Muscle of back (tissue), 11 donors: ENCODE results near the gene KCNMA1. TPM values are rescaled to one million over a fixed set of nuclear protein-coding genes. Genes with fewer than 3 reads are reported as not detected.

Experiments
- DNase-seq, 3 donors: peaks; one replicate each; pipeline versions ENCODE4 v3.0.0 to v3.0.0-alpha.2; 2013
- polyA plus RNA-seq, 10 donors: library from polyadenylated mRNA; unstranded; fragments of 120-200 nt; gene quantifications; one replicate each; pipeline ENCODE4 v1.2.1, GENCODE V29; 2013; ENCODE audit not compliant: insufficient read length in 10 of 10

The KCNMA1 gene
- polyA plus RNA-seq, 10 donors = 13.8 to 20.5 (median 16.2) TPM

DNA sequence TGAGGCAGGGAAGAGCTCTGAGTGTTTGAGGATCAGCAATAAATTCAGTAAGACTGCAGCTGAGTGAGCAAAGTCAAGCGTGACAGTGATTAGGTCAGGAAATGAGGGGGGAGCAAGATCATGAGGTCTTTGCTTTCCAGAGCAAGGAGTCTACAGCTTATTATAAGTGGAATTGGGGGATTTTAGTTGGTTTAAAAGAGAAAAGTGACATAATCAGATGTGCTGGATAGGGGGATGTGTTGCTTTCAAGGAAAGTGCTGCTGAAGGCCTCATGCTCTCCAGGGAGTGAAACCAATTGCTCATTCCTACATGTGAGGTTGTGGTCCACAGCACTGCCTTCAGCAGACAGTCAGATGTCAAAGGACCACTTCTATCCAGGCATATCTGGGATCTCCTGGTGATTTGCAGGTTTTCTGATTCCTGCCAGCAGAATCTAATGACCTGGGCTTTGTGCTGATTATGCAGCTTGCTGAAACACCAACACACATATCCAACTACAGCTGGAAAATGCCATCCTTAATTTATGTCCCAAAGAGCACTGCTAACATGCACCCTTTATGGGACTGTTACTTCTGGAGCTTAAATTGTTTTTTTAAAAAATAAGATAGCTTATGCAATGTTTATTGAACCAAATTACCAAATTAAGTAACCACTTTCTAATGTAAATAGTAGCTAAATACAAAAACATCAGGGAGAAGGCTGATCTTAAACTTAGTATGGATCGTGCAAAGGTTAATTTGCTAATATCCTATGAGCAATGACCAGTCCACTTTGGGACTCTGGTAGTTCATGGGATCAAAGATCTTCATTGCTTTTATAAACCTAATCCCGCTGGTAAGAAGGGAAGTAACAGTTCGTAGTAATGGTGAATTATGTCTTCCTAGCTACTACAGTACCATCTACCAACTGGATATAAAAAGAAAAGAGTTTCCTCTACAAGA is 607.6 kb downstream of the KCNMA1 start:
- DNase-seq = no peak

DNA sequence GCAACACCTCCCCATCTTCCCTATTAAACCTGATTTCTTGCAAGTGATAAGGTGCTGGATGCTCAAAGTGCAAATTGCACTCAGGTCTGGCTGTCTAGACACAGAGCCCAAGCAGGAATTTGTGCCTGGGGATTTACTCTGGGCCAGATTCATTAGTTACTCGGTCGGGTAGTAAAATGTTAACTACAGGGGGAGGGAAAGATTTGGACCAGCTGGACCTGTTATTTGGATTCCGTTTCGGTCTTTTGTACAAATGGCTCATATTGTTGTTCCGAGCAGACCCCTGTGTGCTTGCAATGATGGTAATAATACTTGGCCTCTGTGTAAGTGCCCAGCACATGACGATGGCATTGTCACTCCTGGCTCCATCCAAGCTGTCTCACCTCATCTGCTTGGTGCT is 609.6 kb downstream of the KCNMA1 start:
- no peak for DNase-seq

DNA sequence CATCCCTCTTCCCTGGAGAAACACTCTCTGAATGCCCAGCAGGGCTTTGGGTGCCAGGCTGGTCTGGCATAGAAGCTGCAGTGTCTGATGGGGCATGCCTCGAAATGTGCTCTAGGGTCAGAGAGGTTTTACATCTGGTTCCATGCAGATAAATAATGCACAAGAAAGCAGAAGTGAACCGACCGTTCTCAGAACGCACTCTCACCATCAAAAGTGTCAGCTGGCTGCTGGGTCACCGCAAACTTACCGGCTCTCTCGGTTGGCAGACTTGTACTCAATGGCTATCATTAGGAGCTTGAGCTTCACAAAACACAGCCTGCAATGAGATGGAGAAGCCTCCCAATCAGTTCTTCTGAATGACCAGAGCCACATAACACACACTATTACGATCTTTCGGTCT is 610.0 kb downstream of the KCNMA1 start:
- no peak for DNase-seq

DNA sequence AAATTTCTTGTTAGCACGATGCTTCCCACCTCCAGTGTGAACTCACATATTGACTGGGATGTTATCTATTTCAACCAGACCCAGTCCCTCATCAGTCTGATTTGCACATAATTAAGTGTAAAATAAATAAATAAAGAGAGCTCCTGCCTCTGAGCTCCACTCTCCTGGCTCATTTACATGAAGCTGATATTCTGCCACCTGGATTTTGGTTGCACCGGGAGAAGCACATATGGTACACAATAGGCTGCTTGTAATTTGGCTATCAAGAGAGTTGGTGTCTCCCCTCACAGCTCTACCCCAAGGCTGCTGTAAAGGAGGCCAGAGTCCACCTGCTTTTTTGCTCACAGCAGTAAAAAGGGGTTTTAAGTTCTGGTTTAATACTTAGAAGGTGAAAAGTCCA is 610.5 kb downstream of the KCNMA1 start:
- DNase-seq = no peak

DNA sequence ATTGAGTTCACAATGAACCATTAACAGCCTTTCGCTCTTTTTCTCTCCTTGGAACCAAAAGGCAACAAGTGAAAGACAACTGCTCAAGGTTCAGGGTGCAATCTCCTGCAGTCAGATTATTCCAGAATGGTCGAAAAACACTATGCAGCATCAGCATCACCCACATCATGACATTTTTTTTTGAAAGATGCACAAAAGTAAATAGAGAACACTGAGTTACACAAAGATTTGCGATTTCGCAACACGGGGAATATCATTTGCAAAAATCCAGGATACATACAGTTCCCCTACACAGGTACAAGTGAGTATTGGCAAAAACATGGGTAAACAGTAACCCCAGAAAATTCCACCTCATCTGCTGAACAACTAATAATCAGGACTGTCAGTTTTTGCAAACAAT is 611.5 kb downstream of the KCNMA1 start:
- DNase-seq = no peak

DNA sequence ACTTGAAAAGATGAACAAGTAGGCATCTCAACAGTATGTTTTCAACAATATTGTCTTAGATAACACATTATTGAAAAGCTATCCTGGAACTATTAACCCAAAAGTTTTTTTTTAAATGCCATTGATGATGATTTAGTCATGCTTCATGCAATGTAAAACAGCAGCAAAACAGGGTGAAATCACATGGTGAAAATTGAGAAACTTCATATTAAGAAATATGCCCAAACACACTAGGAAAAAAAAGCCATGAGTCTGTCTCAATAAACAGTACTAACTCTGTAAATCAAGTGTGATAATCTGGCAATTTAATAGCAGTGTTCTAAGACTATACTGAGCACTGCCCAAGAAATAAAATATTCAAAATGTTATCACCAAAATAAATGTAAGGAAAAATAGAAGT is 613.1 kb downstream of the KCNMA1 start:
- DNase-seq = no peak

DNA sequence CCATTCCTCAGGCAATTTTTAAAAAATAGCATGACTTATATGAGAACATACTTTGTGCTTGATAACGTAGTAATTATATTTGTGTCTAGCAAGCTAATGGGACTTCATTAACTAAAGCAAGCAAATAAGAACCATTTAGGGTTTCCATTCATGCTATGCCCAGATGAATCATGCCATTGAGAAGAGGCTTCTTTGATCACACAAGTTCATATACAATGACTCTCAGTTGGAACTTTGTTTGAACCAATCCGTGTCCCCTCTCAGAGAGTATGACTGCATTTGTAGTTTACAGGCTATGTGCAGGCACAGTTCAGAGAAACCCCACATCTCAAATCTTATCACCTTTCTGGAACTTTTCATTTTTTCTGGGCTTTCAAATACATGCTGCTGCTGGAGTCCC is 614.2 kb downstream of the KCNMA1 start:
- no peak for DNase-seq

DNA sequence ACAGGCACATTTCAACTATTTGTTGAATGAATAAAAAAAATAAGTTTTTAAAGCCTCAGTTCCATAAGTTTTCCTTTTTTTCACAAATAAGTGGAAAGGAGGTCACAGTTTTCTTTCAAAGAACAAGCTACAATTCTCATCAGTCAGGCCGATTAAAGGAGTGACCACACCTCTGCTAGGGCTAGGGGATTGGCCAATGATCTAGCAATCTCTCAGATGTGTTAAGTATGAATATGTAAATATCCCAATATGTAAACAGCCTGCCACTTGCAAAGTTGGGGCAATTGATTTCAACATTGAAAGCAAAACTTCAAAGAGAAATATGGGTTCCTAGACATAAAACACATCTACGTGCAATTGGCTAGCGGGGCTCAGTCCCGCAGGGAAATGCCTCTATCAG is 614.9 kb downstream of the KCNMA1 start:
- DNase-seq = no peak

DNA sequence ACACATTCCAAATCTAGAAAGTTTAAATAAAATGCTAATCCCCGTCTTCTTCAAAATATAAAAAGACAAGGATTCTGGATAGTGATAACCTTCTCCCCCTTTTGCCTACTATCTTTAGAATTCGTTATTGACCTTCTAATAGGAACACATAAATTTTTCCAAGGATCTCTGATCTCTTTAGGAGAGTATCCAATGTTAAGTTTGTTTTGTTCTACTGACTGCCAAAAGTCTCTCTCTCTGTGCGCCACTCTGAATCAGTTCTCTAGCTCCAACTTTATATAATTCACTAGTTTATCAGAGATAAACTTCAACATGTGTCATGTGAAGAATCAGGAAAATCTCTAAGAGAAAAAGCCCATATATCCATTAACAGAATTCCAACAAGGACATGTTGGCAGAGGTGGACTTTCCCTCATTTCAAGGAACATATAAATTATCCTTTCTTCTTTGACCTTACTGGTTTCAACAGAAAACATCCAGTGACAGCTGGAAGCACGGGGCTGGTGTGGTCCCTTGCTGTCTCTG is 615.6 kb downstream of the KCNMA1 start:
- DNase-seq = no peak

DNA sequence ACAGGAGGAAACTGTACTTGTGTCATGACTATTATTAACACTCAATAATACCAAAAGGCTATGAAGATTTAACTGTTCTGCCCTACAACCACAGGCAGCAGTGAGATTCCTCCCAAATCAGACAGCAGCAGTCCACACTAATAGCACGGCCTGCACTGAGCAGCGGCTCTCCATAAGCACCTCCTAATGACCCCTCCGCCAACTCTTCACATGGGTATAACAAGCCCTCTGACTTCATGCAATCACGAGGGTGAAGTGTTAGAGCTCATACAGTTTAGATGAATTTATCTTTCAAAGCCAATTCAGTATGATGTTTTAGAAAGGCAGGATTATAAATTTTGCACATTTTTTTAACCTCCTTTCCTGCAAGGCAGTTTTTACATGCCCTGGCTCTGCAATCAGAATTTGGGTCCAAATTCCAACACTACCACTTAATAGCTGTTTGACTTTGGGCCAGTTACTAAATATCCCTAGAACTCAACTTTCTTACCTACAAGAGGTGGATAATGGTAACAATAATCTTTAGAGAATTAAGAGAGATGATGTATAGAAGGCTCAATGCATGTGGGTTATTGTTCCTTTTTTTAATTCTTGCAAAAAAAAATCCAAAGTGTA is 617.1 kb downstream of the KCNMA1 start:
- DNase-seq = no peak

DNA sequence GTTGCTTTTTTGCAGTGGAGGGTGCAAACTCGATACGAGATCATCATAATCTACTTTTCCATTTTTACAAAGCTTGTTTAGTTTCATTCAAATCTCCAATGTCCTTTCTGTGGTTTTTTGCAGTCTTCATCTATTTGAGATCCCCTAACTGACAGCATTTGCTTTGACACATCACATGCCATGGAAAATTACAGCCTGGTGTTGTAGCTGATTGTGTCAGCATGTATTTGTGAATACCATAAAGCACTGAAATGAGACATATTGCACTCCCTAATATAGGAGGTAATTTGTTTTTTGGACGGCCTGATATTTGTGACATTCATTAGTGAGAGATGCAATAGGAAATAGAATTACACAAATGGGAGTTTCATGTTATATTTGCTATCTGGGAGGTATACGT is 620.8 kb downstream of the KCNMA1 start:
- no peak for DNase-seq

DNA sequence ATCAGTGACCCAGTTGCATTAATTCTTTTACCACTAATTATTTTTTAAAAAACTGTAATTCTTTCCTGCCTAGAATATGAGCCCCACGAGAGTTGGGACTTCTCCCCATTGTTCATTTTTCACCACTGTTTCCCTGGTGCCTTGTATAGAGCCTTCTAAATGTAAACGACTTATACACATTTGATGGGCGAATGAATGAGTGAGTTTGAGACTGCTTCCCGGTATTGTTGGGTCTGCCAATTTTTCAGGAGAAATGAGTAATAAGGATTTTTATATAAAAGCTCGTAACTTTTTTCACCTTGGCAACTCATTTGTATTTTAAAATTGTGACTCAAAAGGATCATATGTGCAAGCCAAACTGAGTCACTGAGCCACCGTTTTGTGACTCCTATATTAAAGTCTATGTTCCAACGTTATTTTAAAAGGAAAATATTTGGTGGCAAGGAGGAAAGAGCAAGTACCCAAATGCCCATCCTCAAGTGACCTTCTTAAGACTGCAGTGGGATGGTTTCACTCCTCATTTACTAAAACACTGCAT is 621.3 kb downstream of the KCNMA1 start:
- DNase-seq = no peak

DNA sequence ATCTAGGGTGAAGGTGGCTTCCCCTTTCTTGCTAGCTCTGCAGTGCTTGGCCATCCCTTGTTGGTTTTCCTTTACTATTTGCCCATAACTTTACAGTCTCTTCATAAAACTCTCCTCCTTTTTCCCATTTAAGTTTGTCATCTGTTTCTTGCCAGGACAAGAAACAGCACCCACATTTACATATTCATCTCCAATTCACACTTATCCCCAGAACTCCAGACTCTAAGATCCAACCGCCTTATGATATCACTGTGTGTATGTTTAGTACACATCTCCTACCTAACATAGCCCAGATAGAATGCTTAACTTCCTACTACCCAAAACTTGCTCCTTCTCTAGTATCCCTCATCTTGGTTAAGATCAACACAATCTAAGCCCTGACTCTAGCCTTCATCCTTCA is 622.2 kb downstream of the KCNMA1 start:
- no peak for DNase-seq

DNA sequence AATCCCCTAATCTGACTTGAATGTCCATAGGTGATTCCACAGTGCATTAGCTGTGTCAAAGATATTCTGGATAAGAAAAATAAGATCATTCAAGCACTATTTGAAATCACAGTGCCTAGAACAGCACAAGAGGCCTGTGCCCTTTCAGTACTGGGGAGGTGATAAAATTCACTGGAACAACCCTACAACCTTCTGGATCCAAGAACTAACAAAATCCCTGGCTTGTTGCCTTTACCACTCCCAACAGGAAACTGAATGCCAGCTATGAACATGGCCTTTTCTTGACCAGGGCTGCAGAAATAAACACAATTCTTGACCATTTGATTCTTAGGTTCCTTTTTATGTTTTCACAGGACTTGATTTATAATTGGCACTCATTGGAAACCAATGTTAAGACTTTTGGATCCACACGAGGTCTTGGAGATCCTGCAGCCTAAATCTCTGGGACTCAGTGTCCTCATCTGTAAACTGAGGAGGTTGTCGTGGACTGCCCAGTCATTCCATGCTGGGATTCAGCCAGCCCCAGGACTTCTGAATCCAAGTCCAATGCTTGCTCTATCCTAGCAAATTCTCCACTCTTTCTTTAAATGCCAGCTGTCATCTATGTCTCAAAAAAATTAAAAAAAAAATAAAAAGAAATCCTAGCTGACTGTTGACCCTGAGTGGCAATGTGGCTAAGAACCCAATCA is 624.7 kb downstream of the KCNMA1 start:
- DNase-seq = no peak

DNA sequence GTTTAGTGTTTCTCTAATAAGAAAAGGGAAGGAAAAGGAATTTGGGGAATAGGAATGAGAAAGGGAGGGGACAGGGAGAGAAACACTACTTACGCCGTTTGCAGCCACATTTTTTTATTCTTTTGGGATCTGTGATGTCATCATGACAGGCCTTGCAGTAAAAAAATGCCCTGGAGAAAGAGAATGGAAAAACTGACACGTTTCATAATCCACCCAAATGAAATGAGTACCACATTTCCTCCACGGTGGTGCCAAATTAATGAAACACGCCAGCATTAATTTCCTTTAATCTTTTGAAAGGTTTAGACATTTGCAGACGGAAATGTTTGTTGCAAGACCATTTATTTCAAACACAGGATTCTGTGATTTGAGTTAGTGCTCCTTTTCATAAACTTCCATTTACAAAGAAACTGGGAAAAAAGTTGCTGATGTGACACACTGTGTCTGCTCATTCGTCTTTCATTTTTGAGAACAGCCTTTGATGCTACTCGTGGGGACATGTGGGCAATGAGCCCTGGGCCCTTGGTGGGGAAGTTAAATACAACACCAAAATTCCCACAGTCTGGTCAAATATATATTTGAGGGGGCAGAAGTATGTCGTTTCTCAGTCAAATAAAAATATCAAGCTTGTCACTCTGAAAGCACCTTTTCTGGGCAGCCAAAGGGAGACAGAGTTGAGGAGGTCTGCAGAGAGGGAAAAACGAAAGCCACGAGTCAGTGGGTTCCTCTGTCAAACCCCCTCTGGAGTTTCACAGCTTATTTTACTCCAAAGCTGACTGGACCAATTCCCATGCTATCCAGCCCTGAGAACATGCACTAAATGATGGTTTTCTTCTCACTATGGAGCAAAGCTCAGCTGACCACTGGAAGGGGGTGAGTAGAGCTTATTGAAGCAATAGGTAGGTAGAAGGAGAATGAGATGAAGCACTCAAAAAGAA is 625.5 kb downstream of the KCNMA1 start:
- DNase-seq = peak; percentile 69 to 89 (median 85)

DNA sequence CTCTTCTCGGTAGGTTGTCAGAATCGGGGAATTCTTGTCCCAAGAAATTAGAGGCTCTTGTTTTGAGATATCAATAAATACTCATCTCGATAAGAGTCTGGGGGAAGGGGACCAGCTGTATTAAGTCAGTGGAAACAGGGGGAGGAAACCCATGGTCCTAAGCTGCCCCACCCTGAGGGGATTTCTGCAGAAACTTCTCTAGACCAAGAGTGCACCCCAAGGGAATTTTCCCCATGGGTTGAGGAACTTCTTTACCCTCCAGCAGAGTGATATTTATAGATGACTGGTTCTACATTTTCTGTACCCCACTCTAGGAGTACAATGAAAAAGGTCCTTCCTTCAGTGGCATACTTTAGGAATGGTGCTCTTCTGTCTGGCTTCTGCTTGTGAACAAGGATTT is 627.2 kb downstream of the KCNMA1 start:
- no peak for DNase-seq

DNA sequence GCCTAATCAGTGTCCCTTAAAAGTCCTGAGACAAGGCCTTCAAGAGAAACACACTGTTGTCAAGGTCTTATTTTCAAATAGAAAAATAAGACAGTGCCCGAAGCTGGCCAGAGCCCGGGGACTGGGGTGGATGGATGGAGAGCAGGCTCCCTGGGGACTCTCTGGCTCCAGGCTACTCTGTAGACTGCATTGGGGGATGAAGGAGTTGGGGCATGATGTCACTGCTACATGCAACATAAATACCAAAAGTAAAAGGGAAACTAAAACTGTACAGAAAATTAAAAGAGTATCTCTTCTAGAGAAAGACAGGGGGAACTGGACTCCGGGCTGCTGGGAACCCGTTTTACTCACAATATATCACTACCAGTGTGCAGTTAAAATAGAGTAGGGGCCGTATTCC is 629.8 kb downstream of the KCNMA1 start:
- DNase-seq = no peak

DNA sequence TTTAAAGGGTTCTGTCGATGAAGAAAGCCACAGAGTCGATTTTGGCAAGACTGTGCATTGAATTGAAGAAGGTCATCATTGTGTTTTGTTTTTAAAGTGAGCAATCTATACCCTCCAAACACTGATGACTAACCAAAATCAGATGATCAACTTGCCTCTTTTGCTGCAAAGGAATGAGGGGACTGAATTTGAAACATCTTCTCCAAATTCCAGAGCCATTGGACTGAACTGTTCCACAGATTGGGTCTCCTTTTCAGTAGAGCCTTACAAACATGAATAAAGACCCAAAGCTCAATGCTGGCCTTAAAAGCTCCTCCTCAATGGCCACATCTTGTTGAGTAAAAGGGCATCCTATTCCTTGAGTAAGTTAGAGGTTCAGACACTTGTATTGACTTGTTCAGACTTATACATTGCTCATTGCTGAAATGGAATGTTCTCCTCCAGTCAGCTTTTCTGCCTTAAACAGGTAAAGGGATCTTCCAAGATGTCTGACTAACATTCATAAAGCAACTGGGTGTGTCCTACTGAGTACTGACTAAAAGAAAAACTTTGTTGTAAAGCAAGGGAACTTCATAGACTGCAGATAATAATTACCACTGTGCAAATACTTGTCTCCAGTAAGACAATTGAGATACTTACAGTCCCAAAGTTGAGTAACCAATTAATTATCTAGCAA is 630.6 kb downstream of the KCNMA1 start:
- no peak for DNase-seq

DNA sequence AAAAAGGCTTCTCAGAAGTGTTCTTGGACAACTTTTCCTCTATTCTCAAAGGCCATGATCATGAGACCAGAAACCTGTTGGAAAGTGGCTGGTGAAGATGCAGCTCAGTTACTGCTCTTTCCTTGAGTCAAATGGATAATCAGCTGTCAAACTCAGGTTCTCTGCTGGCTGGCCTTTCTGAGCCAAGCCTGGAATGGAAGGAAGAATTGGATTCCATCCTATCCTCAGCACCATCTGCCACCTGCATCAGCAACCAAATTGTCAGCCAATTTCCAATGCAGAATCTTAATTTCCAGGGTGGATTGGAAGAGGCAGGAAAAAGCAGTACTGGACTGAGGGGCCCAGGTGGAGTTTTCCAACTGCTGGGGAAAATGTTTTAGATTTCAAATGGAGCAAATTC is 631.7 kb downstream of the KCNMA1 start:
- peak in 1 of 3 donors; percentile 42 for DNase-seq

DNA sequence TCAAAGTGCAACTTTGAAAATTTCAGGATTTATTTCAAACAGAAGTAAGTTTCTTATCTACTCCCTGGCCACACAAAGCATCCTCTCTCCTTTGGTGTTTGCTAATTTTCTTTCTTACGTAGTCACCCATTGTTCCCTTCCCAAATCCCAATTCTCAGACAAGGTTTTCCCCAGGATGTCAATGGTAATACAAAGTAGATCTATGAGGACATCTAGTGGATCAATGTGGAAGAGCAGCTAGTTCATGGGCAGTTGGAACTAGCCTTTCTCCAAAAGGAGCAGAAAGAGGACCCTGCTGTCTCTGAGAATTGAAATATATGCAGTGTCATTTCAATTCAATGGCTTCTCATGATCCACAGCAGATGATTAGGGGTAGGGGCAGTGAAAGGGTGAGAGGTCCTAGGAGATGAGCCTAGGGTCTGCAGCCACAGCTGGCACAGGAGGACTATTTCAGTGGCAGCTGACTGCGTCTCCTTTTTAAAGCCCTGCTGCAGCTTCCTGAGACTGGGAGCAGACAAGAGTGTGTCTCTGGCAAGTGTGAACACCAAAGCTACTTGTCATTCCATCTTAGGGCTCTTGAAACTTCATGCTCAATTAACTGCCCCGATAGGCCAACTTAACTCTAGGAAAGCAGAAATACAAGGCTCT is 632.6 kb downstream of the KCNMA1 start:
- peak; percentile 69 to 91 (median 79) for DNase-seq
